OCI-LY3 (cell line): Measurements from ENCODE around the gene SSTR1.

ENCODE experiments used
- H2AFZ ChIP-seq: fragments of 200-600, 300-600 bp; shearing (Covaris generic); 2 replicates; pipeline ENCODE4 v1.6.0; 2014; ENCODE audit warnings: antibody characterized with exemption, low read depth, low read length
- H3K27ac ChIP-seq: fragments of 200-600, 300-600 bp; sonication (generic); 2 replicates; pipeline ENCODE4 v1.5.1; 2014; ENCODE audit warnings: mild to moderate bottlenecking, low read length, moderate library complexity, mixed read lengths
- H3K27me3 ChIP-seq: fragments of 200-600, 300-600 bp; sonication (generic); 2 replicates; pipeline ENCODE4 v1.6.1; 2014; ENCODE audit warnings: low read depth, low read length, mixed read lengths
- H3K36me3 ChIP-seq: fragments of 200-600, 300-600 bp; sonication (generic); replicated peaks from 2 replicates; pipeline ENCODE3; 2014; ENCODE audit warnings: low read depth, low read length, mixed read lengths
- H3K4me1 ChIP-seq: fragments of 300-600, 200-600 bp; sonication (generic); 2 replicates; pipeline ENCODE4 v1.6.1; 2014; ENCODE audit warnings: low read length, mixed read lengths
- H3K4me2 ChIP-seq: fragments of 200-600, 300-600 bp; sonication (generic); 2 replicates; pipeline ENCODE4 v1.6.1; 2014; ENCODE audit warnings: low read length, mixed read lengths
- H3K4me3 ChIP-seq: fragments of 300-600, 200-600 bp; sonication (generic); 2 replicates; pipeline ENCODE4 v1.5.1; 2014; ENCODE audit warnings: antibody characterized with exemption, mild to moderate bottlenecking, low read length, moderate library complexity
- H3K79me2 ChIP-seq: fragments of 300-600, 200-600 bp; shearing (Covaris generic); 2 replicates; pipeline ENCODE4 v1.6.1; 2014; ENCODE audit warnings: mild to moderate bottlenecking, low read length, mixed read lengths
- H3K9ac ChIP-seq: fragments of 300-600, 200-600 bp; shearing (Covaris generic); 2 replicates; pipeline ENCODE4 v1.6.0; 2014; ENCODE audit warnings: mild to moderate bottlenecking, low read length, moderate library complexity
- H3K9me3 ChIP-seq: fragments of 200-600, 300-600 bp; shearing (Covaris generic); 2 replicates; pipeline ENCODE4 v1.6.1; 2014; ENCODE audit warnings: low read length, mixed read lengths; ENCODE audit not compliant: insufficient read depth
- H4K20me1 ChIP-seq: fragments of 200-600, 300-600 bp; sonication (generic); 2 replicates; pipeline ENCODE4 v1.6.1; 2016; ENCODE audit warnings: low read length, mixed read lengths; ENCODE audit not compliant: insufficient read depth
- EZH2phosphoT487 ChIP-seq: fragments of 200-600 bp; shearing (Covaris generic); IDR thresholded peaks from 2 replicates; pipeline ENCODE4 v1.6.1; 2018; ENCODE audit warnings: antibody characterized with exemption, mixed run types, low read depth
- TF ChIP-seq, protein P1 (sequence below): fragments of 200-600, 300-600 bp; sonication (generic); IDR thresholded peaks from 2 replicates; pipeline ENCODE4 v1.5.1; 2014; ENCODE audit warnings: antibody characterized with exemption, low read length, low read depth

The SSTR1 gene

DNA sequence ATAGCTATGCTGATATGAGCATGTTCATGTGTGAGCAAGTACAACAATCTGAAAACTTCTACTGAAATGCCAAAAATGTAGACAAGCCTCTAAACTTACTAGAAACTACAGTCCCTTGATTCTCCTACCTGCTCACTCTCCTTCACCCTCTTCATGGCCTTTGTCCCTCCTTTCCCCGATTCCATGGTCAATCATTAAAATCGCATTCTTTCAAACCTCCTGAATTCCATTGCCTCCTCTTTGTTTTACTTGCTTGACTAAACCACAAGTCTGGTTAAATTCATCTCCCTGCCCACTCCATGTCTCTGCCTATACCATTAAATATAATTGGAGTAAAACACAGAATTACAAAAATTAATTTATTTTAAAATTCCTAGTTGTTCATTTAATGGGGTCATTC lies 33.0 kb upstream of the SSTR1 start:
- H3K36me3 ChIP-seq: no peaks in the 10 kb centered on the region
- H3K27me3 ChIP-seq: no peaks in the 10 kb centered on the region
- no peaks in the 10 kb centered on the region for H3K9me3 ChIP-seq
- H4K20me1 ChIP-seq: no peaks in the 10 kb centered on the region
- no peak overlapping the region for H3K9ac ChIP-seq
- no peak overlapping the region for H3K4me3 ChIP-seq
- no peak overlapping the region for H3K27ac ChIP-seq
- H3K79me2 ChIP-seq: no peaks in the 10 kb centered on the region
- no peak overlapping the region for H3K4me2 ChIP-seq
- H2AFZ ChIP-seq: no peak overlapping the region
- no peaks in the 10 kb centered on the region for H3K4me1 ChIP-seq
- no peak for TF ChIP-seq EZH2phosphoT487
- TF ChIP-seq, protein P1, sequence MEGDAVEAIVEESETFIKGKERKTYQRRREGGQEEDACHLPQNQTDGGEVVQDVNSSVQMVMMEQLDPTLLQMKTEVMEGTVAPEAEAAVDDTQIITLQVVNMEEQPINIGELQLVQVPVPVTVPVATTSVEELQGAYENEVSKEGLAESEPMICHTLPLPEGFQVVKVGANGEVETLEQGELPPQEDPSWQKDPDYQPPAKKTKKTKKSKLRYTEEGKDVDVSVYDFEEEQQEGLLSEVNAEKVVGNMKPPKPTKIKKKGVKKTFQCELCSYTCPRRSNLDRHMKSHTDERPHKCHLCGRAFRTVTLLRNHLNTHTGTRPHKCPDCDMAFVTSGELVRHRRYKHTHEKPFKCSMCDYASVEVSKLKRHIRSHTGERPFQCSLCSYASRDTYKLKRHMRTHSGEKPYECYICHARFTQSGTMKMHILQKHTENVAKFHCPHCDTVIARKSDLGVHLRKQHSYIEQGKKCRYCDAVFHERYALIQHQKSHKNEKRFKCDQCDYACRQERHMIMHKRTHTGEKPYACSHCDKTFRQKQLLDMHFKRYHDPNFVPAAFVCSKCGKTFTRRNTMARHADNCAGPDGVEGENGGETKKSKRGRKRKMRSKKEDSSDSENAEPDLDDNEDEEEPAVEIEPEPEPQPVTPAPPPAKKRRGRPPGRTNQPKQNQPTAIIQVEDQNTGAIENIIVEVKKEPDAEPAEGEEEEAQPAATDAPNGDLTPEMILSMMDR: no peak

DNA sequence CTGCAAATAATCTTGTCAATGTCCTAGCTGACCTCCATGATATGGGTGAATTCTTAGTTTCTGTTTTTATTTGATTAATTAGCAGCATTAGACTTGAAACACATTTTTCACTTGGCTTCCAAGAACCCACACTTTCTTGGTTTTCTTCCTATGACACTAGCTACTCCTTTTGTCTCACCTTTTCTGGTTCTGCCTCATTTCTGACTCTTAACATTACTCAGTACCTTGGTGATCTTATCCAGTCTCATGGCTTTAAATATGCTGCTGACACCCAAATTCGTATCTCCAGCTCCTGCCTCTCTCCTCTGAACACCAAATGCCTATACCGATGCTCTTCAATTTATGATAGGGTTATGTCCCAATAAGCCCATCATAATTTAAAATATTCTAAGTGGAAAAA lies 32.0 kb upstream of the SSTR1 start:
- H3K9me3 ChIP-seq: no peaks in the 10 kb centered on the region
- no peak overlapping the region for H3K4me2 ChIP-seq
- H3K4me3 ChIP-seq: no peak overlapping the region
- no peaks in the 10 kb centered on the region for H3K36me3 ChIP-seq
- H4K20me1 ChIP-seq: no peaks in the 10 kb centered on the region
- no peak overlapping the region for H3K27ac ChIP-seq
- H2AFZ ChIP-seq: no peak overlapping the region
- H3K27me3 ChIP-seq: no peaks in the 10 kb centered on the region
- TF ChIP-seq EZH2phosphoT487: no peak
- TF ChIP-seq, protein P1: no peak
- H3K79me2 ChIP-seq: no peaks in the 10 kb centered on the region
- H3K9ac ChIP-seq: no peak overlapping the region
- H3K4me1 ChIP-seq: no peaks in the 10 kb centered on the region

DNA sequence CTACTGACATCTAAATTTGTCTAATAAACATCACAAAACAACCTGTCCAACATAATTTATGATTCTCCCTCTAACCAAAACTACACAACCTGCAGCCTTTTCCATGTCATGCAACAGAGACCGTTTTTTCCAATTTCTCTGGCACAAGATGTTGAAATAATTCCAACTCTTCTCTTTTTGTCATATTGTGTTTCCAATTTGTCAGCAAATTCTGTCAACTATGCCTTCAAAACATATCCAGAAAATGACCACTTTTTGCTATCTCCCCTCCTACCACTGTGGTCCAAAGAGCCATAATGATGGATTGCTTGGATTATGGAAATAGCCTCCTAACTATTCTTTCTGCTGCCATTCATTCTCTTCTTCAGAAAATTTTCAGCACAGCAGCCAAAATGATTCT lies 31.3 kb upstream of the SSTR1 start:
- H3K4me2 ChIP-seq: no peak overlapping the region
- no peak overlapping the region for H3K27ac ChIP-seq
- no peaks in the 10 kb centered on the region for H3K79me2 ChIP-seq
- H2AFZ ChIP-seq: no peak overlapping the region
- TF ChIP-seq EZH2phosphoT487: no peak
- TF ChIP-seq, protein P1: no peak
- no peaks in the 10 kb centered on the region for H3K4me1 ChIP-seq
- no peaks in the 10 kb centered on the region for H3K36me3 ChIP-seq
- H3K9ac ChIP-seq: no peak overlapping the region
- no peak overlapping the region for H3K4me3 ChIP-seq
- H3K27me3 ChIP-seq: no peaks in the 10 kb centered on the region
- no peaks in the 10 kb centered on the region for H4K20me1 ChIP-seq
- no peaks in the 10 kb centered on the region for H3K9me3 ChIP-seq

GRCh38 chr14:38184132-38184531 lies 23.6 kb upstream of the SSTR1 start:
- Histone ChIP-seq H3K79me2 (no peaks in the 10 kb centered on the region), H3K27me3 (no peaks in the 10 kb centered on the region), H3K4me1 (peaks cover 5% of the 10 kb centered on the region; the same call in 1 of the 2 replicates), H3K27ac (no peak overlapping the region), H3K9me3 (no peaks in the 10 kb centered on the region), H3K9ac (no peak overlapping the region), H2AFZ (no peak overlapping the region), H3K4me3 (no peak overlapping the region), H4K20me1 (no peaks in the 10 kb centered on the region), H3K36me3 (no peaks in the 10 kb centered on the region), H3K4me2 (no peak overlapping the region)
- TF ChIP-seq EZH2phosphoT487: no peak
- TF ChIP-seq, protein P1: no peak
